Osteocyte (in vitro differentiated cells): ENCODE data around the gene SMCO4. TPM values are rescaled to one million over a fixed set of nuclear protein-coding genes. Genes with fewer than 3 reads are reported as not detected.

Experiments
- DNase-seq: peaks from one replicate; pipeline ENCODE4 v3.0.0; 2021; ENCODE audit warnings: mixed read lengths; ENCODE audit not compliant: unreplicated experiment; ENCODE audit errors: extremely low spot score
- H3K27ac Mint-ChIP-seq: one replicate; pipeline ENCODE4 v1.8.0; 2021; ENCODE audit warnings: mild to moderate bottlenecking, mixed read lengths; ENCODE audit not compliant: unreplicated experiment
- H3K27me3 Mint-ChIP-seq: one replicate; pipeline ENCODE4 v1.8.0; 2021; ENCODE audit warnings: mixed read lengths; ENCODE audit not compliant: unreplicated experiment
- H3K36me3 Mint-ChIP-seq: one replicate; pipeline ENCODE4 v1.8.0; 2021; ENCODE audit warnings: mixed read lengths; ENCODE audit not compliant: unreplicated experiment
- H3K4me1 Mint-ChIP-seq: one replicate; pipeline ENCODE4 v1.8.0; 2021; ENCODE audit warnings: mixed read lengths; ENCODE audit not compliant: unreplicated experiment
- H3K4me3 Mint-ChIP-seq: one replicate; pipeline ENCODE4 v1.8.0; 2021; ENCODE audit warnings: mild to moderate bottlenecking, moderate library complexity, mixed read lengths; ENCODE audit not compliant: unreplicated experiment
- H3K9me3 Mint-ChIP-seq: one replicate; pipeline ENCODE4 v1.8.0; 2021; ENCODE audit warnings: mixed read lengths; ENCODE audit not compliant: unreplicated experiment
- total RNA-seq: library from RNA; stranded (reverse); gene quantifications from 2 replicates; pipeline ENCODE4 v1.2.1, GENCODE V29; 2021
- TF ChIP-seq, protein P1 (sequence below): fragments of 200-600 bp; sonication (generic); IDR thresholded peaks from 2 replicates; pipeline ENCODE4 v1.5.0; 2021; ENCODE audit warnings: antibody characterized with exemption, mild to moderate bottlenecking, moderate library complexity

SMCO4 gene
- total RNA-seq, 1 donor from 2014 or later: 14.7 TPM

DNA sequence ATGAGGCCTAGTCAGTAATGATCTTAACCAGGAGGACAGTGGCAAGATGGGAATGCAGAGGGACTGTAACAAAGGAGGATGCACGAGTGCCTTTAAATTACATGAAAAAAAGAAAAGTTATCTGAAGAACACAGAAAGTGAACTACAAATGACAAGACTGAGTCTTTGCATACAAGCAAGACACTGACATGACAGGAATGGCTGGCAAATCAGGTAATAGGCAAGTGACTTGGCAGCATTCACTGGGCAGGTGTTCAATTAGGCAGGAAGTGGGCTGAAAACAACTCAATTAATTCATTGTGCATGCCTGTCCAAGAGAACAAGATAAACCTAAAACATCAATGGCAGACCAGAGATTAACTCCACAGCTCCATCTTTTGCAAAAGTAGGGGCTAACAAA, 24.0 kb downstream of the SMCO4 start:
- H3K36me3 Mint-ChIP-seq: no peaks in the 10 kb centered on the region
- H3K4me1 Mint-ChIP-seq: peaks cover 9% of the 10 kb centered on the region
- no peak overlapping the region for H3K4me3 Mint-ChIP-seq
- no peak overlapping the region for H3K27ac Mint-ChIP-seq
- TF ChIP-seq, protein P1, sequence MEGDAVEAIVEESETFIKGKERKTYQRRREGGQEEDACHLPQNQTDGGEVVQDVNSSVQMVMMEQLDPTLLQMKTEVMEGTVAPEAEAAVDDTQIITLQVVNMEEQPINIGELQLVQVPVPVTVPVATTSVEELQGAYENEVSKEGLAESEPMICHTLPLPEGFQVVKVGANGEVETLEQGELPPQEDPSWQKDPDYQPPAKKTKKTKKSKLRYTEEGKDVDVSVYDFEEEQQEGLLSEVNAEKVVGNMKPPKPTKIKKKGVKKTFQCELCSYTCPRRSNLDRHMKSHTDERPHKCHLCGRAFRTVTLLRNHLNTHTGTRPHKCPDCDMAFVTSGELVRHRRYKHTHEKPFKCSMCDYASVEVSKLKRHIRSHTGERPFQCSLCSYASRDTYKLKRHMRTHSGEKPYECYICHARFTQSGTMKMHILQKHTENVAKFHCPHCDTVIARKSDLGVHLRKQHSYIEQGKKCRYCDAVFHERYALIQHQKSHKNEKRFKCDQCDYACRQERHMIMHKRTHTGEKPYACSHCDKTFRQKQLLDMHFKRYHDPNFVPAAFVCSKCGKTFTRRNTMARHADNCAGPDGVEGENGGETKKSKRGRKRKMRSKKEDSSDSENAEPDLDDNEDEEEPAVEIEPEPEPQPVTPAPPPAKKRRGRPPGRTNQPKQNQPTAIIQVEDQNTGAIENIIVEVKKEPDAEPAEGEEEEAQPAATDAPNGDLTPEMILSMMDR: no peak
- H3K27me3 Mint-ChIP-seq: no peaks in the 10 kb centered on the region
- H3K9me3 Mint-ChIP-seq: no peaks in the 10 kb centered on the region
- DNase-seq: no peak

DNA sequence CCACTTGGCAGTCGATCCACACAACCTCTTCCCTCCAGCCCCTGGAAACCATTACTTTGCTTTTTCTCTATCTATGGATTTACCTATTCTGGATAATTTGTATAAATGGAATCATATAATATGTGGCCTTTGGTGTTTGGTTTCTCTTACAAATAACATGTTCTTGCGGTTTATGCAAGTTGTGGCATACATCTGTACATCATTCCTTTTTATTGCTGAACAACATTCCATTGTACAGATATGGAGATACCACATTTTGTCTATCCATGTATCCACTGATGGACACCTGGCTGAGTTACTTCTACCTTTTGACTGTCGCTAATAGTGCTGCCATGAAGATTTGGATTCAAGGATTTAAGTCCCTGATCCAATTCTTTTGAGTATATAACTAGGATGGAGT, 25.1 kb downstream of the SMCO4 start:
- H3K4me3 Mint-ChIP-seq: no peak overlapping the region
- TF ChIP-seq, protein P1: no peak
- no peaks in the 10 kb centered on the region for H3K27me3 Mint-ChIP-seq

DNA sequence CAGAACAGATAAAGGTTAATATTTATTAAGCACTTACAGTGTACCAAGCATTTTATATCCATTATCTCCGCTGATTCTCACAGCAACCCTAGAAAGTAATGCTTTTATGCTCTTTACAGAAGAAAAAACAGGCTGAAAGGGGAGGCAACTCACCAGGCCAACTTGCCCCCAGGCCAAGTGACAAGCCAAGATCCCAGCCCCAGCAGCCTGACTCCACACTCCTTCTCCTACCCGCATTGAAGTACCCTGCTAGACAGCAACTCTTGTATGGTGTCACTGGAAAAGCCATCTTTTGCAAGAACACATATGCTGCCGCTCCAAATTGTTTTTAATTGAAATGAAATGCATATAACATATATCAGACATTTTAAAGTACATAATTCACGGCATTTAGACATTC, 25.6 kb downstream of the SMCO4 start:
- TF ChIP-seq, protein P1: no peak
- Mint-ChIP-seq H3K9me3 (no peaks in the 10 kb centered on the region), H3K4me3 (no peak overlapping the region)

More for the DNA sequence above, 25.1 kb downstream of the SMCO4 start:
- Mint-ChIP-seq H3K27ac (no peak overlapping the region), H3K36me3 (peaks cover 3% of the 10 kb centered on the region), H3K4me1 (peaks cover 2% of the 10 kb centered on the region), H3K9me3 (no peaks in the 10 kb centered on the region)
- DNase-seq: no peak

GRCh38 chr11:93517041-93517440, 26.1 kb downstream of the SMCO4 start:
- H3K4me3 Mint-ChIP-seq: no peak overlapping the region
- peaks cover 3% of the 10 kb centered on the region for H3K36me3 Mint-ChIP-seq
- H3K4me1 Mint-ChIP-seq: peaks cover 2% of the 10 kb centered on the region
- no peak for DNase-seq
- H3K27ac Mint-ChIP-seq: no peak overlapping the region
- H3K27me3 Mint-ChIP-seq: no peaks in the 10 kb centered on the region
- H3K9me3 Mint-ChIP-seq: no peaks in the 10 kb centered on the region
- TF ChIP-seq, protein P1: no peak

More for the DNA sequence above, 25.6 kb downstream of the SMCO4 start:
- Mint-ChIP-seq H3K36me3 (peaks cover 3% of the 10 kb centered on the region), H3K27ac (no peak overlapping the region), H3K27me3 (no peaks in the 10 kb centered on the region), H3K4me1 (peaks cover 2% of the 10 kb centered on the region)
- no peak for DNase-seq

DNA sequence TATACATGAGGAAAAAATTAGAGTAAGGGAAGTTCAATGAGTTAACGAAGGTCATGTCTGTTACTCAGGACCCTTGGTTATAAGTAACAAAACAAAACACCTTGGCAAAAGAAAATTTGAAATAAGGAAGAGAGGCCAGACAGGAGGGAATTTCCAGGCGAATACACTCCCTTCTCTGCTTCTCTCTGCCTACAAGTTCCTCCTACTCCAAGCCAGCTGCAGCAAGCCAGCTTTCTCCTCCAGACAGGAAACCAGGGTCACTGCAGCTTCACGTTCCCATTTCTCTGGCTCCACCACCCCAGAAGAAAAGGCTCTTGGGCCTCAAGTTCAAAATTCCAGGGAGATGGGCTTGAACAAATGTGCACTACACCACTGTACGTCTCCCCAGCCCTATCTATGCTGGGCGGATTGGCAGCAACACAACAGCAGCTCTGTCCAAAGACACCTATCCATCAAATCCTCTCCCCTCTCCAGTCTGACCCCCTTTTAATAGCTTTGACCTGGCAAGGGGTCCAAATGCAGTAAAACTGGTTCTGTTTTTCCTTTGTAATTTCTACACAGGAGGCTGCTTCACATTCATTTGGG, 27.7 kb downstream of the SMCO4 start:
- Mint-ChIP-seq H3K36me3 (peaks cover 3% of the 10 kb centered on the region), H3K4me1 (peaks cover 2% of the 10 kb centered on the region), H3K27ac (no peak overlapping the region), H3K27me3 (no peaks in the 10 kb centered on the region), H3K9me3 (no peaks in the 10 kb centered on the region), H3K4me3 (no peak overlapping the region)
- no peak for DNase-seq
- TF ChIP-seq, protein P1: no peak
